Hematopoietic multipotent progenitor cell treated with erythropoietin and hydrocortisone succinate and interleukin-3 and kit ligand, for 4 days (in vitro differentiated cells): Measurements from ENCODE around the gene PURA.
A peak's percentile ranks its signal among the peaks of the same experiment; 100 is the strongest.
"Not testable (repeated sequence)": the region's sequence is repeated elsewhere in the genome, so short reads cannot be mapped to it uniquely, and the experiment has no call there.

Experiments used
- DNase-seq: peaks from one replicate; pipeline ENCODE4 v3.0.0-alpha.2; 2015

PURA gene

DNA sequence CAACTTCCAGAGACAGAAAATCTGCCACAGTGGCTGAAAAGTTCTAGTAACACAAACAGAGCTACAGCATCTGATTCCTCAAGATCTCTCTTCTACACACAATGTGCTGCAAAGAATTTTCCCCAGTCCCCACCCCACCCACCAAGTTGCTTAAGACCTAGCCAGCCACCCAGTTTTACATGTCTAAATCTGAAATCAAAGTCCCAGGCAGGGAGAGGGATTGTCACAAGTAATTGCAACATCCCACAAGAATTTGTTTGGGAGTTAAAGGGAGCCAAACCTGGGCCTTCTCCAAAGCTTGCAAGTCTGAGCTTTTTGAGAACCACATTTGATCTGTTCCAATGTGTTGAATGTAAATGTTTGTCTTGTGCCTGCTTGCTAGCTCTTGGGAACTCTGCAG lies 27.3 kb downstream of the PURA start:
- no peak for DNase-seq

DNA sequence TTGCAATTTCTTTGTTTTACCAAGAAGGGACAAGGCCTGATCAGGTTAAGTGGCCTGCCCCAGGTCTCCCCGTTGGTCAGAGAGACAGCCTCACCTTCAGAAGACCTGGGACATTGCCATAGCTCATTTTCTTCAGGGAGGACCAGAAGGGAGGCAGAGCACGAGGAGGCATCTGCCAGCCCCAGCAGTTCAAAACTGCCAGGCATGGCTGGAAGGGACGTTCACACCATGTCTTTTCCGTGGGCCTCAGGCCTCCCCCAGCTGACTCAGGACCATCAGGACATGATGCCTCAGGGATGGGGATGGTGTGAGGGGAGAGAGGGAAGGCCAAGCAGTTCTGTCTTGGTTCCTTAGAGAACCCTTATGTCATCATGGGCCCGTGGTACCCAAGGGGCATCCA lies 28.3 kb downstream of the PURA start:
- no peak for DNase-seq

- DNase-seq = no peak
Measured at GRCh38 chr5:140142856-140143255, 28.9 kb downstream of the PURA start.

DNA sequence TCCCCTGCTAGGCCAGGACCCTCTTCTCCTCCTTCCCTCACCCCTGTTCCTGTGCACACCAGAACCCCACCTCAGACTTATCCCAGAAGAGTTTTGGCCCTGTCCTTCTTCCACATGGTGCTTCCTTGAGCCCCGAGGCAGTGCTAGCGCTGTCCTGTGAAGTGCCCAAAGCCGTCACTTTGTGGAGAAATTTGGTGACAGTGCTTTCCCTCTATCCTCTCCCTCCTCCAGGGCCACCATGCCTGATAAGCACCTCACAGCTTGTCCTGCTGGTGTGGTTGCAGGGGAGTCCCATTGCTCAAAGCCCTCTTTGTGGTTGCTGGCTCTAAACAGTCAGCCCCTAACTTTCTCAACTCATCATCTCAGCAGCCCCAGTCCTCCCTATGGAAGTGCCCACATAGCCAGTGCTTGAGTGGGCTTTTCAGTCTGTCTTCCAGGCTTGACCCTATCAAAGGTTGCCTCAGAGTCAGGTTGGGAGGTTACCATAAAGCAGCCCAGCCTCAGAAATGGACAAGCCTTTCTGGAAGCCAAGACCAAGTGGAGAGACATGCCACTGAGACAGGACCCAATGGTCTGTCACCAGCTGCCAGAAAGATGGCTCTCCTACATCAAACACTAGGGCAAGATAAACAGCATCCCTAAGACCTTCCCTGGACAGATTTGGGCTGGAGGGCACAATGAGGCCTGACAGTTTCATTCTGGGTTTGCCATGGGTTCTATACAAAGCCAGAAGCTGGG lies 29.8 kb downstream of the PURA start:
- no peak for DNase-seq

DNA sequence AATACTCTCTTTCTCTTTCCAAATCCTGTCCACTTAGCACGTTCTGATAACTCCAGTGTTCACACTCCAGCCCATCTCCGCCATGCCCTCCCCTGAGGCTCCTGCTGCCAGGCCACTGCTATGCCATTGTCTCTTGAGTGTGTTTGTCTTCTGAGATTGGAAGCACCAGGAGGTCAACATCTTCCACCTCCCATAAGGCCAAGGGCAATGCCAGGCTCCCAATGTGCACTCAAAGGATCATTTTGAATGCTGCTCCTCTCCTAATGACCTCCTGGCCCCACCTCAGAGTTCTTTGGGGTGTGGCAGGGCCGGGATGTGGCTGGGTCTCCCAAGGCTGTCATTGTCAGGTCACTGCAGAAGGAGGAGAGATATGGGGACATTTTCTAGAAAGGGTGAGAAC lies 31.3 kb downstream of the PURA start:
- DNase-seq = no peak

GRCh38 chr5:140145818-140146522 lies 32.1 kb downstream of the PURA start:
- peak; percentile 86 for DNase-seq

DNA sequence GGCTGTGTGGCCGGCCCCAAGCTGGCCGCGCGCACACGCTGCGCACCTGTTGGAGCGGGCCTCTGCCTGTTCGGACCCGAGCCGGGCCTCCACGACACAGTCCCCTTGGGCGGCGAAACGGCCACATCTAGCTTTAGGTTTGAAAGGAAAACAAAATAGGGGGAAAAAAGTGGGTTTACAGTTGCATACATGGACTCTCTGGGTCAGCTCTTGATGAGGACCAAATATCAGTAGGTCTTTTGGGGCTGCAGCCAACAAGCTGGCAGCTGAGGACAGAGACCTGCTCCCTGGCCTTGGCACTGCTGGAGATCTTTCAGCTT lies 32.6 kb downstream of the PURA start:
- DNase-seq = no peak

DNA sequence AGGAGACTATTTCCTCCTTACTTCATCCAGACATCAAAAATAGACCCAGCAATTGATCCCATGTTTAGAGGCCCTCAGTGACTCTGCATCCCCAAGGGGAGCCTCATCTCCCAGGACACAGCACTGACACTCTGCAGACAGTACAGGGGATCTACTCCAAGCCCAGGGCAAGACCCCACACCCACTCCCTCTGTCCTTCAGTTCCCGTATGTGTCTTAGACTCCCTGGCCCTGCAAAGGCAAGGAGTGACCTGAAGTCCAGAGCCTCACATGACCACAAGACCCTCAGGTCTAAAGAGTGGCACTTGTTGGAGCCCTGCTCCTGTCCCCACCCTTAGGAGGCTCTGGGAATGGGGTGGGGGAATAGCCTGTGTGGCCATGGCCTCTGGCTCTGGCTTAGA lies 33.6 kb downstream of the PURA start:
- no peak for DNase-seq

GRCh38 chr5:140148508-140148907 lies 34.6 kb downstream of the PURA start:
- no peak for DNase-seq

- DNase-seq = no peak
Measured at GRCh38 chr5:140150201-140150600, 36.3 kb downstream of the PURA start.

- DNase-seq = no peak
Measured at GRCh38 chr5:140151144-140152021, 37.5 kb downstream of the PURA start.

DNA sequence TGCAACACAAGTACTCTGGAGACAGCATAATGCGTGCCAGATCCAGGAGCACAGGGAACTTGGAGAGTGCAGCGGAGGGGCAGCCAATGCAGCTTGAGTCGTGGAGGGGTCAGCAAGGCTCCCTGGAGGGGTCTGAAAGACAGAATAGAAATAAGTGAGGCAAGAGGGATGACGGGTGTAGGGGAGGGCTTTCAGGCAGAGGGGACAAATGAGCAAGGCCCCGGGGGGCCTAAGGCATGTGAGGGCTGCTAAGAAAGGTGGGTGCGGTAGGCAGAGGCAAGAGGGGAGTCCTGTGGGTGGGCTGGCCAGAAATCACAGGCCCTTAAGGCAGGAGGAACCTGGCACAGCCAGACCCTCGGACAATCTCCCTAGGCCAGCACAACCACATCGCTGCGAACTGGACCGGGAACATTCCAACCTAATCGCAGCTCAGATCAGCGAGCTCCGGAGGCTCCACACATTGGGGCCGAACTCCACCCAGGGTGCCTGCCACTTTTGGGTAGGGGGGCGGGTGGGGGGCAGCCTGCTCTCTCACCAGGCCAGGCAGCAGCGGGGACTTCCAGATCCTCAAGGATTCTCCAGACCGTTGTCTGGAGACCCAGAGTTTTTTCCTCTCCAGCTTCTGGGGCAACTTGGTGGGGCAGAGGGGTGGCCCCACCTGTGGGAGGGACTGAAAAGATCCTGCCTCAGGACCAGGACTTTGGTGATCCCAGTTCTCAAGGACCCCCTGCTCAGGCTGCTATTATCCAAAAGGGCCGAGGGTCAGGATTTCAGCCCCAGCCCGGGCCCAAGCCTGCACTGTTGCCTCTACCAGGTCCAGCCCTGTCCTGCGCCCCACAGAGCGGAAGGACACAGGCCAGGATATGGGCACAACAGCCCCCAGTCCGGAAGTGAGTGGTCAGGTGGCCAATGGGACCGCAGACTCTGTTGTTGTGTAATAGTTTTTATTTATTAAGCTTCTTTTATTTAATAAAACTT lies 38.4 kb downstream of the PURA start:
- no peak for DNase-seq

DNA sequence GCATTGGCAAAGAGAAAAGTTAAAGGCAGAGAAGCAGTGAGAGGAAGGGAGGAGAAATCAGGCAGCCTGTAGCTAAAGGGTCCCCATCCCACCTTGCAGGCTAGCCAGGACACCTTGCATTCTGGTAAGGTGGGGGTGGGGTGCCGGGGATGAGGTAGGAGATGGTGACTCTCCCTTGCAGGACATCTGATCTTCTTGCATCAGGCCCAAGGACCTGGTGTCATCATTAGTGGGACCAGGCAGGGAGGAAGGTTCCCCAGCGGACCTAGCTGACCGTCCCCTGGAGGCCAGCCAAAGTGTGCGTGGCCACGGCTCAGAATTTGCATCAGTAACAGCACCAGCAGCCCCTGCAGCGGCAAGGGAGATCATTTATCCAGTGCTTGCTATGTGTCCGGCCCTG lies 39.3 kb downstream of the PURA start:
- DNase-seq = no peak

- DNase-seq = no peak
Measured at GRCh38 chr5:140153905-140154304, 40.0 kb downstream of the PURA start.

DNA sequence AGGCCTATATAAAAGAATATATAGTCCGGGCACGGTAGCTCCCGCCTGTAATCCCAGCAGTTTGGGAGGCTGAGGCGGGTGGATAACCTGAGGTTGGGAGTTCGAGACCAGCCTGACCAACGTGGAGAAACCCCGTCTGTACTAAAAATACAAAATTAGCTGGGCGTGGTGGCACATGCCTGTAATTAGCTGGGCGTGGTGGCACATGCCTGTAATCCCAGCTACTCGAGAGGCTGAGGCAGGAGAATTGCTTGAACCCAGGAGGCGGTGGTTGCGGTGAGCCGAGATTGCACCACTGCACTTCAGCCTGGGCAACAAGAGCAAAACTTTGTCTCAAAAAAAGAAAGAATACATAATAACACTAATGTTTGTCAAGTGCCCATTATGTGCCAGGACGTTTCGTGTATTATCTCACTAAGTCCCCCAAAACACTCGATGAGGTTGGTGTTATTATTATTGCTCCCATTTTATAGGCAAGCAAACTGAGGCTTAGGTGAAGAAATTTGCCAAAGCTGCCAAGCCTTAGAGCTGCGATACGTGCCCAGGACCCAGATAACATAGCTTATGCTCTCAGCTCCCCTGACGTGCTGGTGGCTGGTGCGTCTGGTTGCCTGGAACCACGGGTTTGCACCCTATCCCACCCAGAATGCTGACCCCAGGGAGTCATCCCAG lies 40.9 kb downstream of the PURA start:
- not testable (repeated sequence) for DNase-seq

DNA sequence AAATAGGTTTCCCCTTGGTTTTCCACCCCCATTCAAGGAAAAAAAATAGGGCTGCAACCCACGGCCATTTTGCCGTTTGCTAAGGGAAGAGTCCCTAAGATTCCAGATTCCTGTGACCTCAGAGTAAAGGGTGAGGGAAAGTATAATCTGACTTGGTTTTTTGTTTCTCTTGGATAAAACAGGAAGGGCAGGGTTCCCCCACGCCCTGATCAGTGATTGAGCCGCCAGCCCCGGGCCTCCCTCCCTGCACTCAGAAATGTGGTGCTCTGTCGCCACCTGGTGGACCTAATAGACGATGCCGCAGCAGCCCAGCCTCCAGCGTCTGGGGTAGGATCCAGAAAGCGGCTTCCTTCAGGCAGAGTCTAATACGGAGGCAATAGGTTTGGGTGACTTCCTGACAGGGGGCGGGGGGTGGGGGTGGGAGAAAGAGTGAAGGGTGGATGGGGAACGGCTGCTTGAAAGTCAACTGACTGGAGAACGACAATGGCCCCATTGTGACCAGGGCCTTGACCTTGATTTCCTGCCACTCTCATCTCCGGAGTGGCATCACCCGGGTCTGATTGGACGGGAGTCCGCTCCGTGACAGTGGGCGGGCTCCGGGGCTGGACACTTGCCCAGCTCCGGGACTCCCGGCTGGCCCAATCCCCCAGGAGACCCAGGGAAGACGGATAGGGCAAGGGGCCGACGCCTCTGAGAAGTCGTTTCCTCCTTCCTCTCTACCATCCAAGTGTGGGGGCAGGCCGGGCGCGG lies 43.3 kb downstream of the PURA start:
- peak; percentile 94 for DNase-seq

DNA sequence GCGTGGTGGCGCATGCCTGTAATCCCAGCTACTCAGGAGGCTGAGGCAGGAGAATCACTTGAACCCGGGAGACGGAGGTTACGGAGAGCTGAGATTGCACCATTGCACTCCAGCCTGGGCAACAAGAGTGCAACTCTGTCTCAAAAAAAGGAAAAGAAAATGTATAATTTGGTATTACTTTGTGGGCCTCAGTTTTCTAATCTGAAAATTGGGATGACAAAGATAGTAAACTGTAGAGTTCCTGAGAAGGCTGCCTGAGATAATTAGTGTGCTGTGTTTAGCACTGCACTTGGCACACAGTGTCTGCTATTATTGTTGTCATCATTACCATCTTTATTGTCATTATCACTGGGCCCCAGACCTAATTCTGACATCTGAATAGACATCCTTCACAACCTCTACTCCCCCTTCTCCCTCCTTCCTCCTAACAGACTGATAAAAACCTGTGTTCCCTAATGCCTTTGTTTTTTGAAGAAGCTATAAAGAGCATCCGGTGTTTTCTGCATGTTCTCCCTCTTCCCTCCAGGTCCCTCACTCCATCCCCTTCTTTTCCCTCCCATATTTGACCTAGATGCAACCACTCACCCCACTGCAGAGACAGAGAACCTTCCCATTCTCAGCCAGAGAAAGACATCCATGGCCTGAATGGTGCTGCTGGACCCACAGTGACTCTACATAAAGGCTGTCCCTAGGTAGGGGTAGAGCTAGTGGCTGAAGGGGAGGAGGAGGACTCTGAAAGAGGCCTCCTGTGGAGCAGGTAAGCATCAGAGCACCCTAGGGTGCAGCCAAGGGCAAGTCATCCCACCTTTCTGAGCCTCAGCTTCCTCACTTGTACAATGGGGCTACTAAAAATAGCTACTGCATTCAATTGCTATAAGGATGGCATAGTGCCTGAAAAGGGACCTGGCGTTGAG lies 45.4 kb downstream of the PURA start:
- DNase-seq = no peak

- no peak for DNase-seq
Measured at GRCh38 chr5:140162275-140162674, 48.4 kb downstream of the PURA start.

DNA sequence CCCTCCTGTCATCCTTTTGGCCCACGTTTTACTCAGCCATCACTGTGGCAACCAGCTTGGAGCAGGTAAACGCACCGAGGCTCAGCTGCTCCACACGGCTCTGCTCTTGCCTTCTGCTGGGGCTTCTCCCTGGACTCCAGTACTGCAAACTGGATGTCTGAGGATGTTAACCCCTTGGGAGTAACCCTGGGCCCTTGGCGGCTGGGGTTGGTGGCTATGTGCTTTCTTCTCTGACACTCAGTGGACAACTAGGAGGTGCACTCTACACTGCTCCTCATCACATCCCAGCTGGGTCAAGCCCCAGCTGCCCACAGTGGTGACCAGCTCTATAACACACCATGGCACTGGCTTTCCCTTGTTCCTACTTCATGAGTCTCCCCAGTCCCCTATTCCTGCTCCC lies 48.9 kb downstream of the PURA start:
- DNase-seq = no peak
